HG02885 (cell line): ENCODE measurements around the gene TMEM229B.
"Not testable (repeated sequence)": the region's sequence is repeated elsewhere in the genome, so short reads cannot be mapped to it uniquely, and the experiment has no call there.

Experiments used
- ATAC-seq: cut with Tn5 transposase; IDR thresholded peaks from one replicate; pipeline ENCODE4 v1.9.1; 2021; ENCODE audit warnings: mild to moderate bottlenecking; ENCODE audit not compliant: unreplicated experiment, poor library complexity

The TMEM229B gene

DNA sequence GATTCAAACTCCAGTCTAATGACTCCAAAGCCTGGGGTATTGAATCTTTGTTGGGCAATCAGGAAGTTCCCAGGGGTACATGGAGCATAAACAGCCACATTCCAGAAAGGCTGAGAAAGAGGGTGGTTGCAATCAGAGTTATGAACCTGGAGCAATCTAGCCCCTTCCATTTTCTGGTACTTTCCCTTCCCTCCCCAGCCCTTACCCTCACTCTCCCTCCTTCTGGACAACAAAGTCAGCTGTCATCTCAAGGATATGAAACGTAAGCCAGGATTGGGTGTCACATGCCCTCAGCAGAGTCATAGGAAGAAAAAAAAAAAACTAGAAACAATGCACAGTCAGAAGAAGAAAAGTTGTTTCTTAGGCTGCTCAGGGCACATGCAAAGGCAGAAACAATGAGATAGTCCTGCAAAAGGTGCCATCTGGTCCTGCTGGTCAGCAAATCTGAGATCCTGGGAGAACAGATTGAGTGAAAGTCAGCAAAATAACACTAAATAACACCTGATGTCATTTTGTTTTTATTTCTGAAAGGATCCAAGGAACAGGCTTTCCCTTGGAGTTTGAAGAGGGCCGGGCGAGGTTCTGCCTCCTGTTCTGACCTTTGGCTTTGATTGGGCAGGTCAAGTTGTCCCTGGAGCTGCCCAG is 27.1 kb downstream of the TMEM229B start:
- no peak for ATAC-seq

DNA sequence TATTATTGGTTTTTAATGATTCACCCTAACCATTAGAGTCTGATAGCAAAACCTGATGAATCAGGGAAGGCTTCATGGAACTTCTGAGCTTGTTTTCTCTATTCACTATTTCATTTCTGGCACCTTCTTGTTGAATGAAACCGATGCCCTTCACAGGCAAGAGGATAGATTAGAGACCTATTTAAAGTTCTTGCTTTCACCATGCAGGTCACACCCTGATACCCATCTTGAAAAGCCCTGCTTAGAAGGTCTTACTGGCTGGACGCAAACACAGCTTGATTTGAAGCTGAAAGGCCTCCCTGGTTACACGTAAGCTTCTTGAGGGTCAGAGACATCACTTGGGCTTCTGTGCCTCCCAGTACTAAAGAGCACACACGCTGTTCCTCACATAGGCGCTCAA is 29.2 kb downstream of the TMEM229B start:
- no peak for ATAC-seq

DNA sequence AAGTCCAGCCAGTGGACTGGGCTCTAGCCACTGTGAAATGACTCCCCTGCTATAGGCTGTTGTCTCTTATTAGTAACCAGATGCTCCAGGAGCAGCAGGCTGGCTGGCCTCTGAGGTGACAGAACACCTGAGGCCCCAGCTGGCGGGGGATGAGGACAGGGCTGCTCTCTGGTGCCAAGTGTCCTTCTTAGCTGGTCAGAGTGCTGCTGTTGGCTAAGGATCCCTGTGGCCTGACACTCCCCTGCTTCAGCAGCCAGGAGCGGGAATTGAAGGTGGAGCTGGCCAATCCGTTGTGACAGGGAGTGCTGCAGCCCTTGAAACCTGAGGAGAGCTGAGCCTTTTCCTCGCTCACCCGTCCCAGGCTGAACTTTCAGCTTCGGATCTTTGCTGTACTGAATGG is 30.7 kb downstream of the TMEM229B start:
- ATAC-seq, result no peak

DNA sequence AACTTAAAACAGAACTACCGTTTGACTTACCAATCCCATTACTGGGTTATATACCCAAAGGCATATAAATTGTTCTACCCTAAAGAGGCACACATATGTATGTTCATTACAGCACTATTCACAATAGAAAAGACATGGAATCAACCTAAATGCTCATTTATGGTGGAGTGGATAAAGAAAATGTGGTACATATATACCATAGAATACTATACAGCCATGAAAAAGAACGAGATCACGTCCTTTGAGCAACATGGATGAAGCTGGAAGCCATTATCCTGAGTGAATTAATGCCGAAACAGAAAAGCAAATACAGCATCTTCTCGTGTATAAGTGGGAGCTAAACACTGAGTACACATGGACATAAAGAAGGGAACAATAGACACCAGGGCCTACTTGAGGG is 31.8 kb downstream of the TMEM229B start:
- ATAC-seq, result no peak

DNA sequence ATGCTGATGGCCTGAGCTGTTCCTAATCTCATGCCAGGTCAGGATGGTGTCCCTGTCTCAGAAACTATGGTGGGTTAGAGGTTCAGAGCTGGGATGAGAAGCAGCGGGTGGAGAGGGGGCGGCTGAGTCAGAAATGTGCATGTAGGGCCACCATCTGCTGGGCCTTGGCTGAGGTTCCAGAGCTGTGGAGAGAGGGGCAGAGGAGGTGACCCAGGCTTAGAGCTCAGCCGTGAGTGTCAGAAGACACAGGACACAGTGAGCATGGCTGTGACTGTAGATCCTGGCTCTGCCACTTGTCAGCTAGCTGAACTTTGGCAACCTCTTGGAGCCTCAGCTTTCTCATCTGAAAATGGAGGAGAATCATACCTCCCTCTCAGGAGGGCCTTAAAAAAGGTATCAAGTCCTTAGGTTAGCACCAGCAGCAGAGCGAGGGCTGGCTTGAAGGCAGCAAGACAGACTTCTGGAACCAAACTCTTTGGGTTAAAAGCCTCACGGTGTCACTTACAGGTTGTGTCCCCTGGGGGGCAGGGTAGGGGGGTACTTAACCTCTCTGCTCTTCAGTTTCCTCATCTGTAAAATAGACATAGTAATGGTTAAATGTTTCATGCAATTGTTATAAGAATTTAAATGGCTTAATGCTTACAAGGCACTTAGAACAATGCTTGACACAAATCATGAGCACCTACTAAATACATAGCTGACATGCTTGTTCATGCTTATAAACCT is 34.8 kb downstream of the TMEM229B start:
- no peak for ATAC-seq

DNA sequence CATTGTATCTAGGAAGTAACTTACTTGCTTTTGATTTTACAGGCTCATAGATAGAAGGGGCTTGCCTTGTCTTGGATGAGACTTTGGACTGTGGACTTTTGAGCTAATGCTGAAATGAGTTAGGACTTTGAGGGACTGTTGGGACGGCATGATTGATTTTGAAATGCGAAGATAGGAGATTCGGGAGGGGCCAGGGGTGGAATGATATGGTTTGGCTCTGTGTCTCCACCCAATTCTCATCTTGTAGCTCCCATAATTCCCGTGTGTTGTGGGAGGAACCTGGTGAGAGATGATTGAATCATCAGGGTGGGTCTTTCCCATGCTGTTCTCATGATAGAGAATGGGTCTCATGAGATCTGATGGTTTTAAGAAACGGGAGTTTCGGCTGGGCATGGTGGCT is 36.9 kb downstream of the TMEM229B start:
- ATAC-seq, result not testable (repeated sequence)

DNA sequence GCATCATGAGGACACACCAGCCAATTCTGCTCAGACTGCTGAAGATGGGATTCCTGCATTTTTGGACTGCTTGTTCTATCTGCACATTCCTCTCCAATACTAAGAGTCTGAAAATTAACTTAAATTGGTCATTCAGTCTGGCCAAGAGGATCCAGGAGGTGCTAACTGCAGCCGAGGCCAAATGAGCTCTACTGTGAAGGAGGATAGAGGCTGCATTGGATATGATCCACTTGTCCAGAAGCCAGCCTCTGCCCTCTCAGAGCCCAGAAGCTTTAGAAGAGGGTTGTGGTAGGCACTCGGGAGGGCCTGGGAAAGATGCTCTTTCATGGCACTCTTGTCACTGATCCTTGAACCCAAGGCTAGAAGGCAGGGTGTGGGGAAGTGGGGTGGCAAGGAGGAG is 39.4 kb downstream of the TMEM229B start:
- no peak for ATAC-seq

DNA sequence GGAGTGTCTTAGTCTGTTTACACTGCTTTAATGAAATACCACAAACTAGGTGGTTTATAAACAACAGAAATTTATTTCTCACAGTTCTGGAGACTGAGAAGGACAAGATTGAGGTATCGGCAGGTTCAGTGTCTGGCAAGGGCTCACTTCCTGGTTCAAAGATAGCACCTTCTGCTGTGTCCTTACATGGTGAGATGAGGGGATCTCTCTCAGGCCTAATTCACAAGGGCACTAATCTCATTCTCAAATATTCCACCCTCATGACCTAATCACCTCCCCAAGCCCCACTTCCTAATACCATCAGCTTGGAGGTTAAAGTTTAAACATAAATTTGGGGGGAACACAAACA is 41.5 kb downstream of the TMEM229B start:
- no peak for ATAC-seq

DNA sequence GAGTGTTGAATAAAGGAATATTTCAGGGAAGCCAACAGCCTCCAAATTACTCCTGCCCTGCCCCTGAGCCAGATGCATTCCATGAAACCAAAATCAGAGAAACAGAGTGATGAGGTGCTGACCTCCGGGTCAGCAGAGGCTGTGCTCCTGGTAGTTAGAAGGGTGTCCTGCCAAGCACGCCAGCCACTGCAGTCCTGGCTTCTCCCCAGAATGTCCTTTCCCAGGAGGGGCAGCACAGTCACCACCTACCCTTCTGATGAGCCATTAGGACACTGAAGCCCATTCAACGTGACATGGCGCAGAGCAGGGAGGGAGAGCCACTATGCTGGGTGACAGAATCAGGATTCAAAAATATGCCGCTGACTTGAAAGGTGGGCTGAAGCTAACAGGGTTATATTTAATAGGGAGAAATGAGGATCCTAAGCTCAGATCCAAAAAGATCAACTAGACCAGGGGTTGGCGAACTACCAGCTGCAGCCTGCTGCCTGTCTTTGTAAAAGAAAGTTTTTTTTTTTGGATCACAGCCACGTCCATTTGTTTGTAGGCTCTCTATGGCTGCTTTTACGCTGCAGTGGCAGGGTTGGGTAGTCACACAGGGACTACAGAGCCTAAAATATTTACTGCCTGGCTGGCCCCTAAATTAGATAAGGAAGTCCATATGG is 42.0 kb downstream of the TMEM229B start:
- ATAC-seq, result no peak

DNA sequence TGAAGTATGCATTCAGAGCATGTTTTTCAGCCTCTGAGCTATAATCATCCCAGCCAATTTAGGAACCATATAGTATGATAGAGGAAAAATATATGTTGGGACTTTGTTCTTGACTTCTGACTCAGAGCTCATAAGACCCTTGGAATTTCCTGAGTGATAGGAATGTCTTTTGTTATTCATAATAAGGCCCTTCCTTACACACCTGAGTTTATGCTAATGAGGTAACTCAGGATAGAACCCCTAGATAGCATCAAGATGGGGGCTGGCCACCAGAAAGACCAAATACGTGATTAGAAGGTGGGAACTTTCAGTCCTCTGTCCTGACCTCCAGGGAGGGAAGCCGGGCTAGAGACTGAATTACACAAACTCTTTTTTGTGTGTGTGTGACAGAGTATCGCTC is 44.1 kb downstream of the TMEM229B start:
- no peak for ATAC-seq

DNA sequence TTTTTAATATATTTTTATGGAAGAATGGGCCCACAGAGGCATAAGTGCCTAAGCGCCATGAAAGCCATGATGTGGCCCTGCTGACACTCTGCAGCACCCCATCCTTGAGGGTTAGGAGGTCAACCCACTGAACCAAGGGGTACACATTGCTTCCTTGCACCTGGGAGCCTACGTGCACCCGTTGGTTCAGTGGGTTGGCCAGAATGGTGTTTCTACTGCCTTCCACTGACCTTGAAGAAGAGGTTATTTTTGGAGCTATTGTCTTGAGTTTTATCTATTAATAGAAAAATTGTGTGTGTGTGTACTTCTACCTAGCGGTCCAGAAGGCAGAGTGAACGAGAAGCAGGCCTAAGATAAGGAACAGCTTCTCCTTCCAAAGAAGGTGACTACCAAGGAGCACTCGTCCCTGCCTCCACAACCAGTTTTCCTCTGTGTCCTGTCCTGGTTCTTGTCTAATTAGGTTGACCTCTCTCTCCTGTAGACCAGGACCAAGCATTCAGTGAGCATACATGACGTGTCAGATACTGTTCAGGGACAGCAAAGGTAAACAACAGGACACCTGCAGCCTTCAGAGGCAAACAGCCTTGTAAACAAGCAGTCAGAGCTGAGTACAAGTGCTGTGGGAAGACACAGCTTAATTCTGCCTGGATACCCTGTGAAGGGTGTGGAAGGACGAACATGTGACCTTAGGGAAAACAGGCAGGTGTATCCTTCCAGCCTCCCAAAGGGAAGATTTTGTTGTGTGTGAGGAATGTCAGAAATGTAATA is 46.2 kb downstream of the TMEM229B start:
- ATAC-seq, result no peak

DNA sequence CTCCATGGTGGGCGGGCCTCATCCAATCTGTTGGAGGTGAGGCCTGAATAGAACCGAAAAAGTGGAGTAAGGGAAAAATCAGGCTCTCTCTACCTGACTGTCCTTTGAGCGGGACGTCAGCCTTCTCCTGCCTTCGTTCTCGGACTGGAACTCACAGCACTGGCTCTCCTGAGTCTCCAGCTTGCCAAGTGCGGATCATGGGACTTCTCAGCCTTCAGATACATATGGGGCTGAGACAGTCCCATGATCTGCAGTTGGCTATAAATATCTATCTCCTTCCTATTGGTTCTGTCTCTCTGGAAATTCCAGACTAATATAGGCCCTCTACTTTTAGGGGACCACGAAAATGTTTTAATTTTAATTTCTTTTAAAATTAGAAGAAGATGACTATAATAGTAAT is 46.8 kb downstream of the TMEM229B start:
- no peak for ATAC-seq

DNA sequence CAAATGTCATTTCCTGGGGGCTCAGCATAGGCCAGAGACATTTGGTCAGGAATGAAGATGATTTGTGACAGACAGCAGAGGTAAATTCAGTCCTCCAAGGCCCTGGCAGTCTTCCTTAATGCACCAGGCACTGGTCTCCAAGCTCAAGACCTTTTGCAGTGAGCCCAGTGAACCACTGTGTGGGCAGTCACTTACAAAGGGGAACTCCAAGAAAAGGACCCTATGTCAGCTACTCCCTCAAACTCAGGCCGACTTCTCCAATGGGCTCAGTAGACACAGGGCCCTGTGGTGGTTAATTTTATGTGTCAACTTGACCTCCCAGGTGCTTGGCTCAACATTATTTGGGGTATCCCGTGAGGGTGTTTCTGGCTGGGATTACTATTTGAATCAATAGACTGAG is 47.3 kb downstream of the TMEM229B start:
- no peak for ATAC-seq

DNA sequence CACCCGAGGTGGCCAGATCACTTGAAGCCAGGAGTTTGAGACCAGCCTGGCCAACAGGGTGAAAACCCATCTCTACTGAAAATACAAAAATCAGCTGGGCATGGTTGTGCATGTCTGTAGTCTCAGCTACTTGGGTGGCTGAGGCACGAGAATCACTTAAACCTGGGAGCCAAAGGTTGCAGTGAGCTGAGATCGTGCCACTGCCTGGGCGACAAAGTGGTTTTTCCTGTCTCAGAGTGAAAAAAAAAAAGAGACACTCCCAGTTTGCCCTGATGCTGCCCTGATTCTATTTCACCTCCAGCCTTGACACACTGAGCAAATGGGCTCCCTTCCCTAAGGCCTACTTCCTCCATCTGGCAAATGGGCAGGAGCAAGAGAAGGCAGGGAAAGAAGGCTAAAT is 48.0 kb downstream of the TMEM229B start:
- no peak for ATAC-seq

DNA sequence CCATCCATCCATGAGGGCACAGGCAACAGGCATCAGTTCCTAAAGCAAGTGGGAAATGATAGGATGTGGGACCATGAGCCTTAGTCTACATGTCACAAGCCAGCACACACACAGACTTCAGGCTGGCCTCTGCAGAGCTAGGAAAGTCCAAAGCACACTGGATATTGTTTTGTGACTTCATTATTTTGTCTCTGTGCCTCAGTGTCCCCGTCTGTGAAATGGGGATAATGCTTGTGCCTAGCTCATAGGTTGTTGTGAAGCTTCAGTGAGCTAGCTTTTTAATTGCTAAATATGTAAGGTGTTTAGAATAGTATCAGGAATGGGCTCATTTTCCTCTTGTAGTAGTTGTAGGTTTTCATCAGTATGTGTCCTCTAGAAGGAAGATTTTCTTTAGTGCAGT is 49.6 kb downstream of the TMEM229B start:
- ATAC-seq, result no peak

DNA sequence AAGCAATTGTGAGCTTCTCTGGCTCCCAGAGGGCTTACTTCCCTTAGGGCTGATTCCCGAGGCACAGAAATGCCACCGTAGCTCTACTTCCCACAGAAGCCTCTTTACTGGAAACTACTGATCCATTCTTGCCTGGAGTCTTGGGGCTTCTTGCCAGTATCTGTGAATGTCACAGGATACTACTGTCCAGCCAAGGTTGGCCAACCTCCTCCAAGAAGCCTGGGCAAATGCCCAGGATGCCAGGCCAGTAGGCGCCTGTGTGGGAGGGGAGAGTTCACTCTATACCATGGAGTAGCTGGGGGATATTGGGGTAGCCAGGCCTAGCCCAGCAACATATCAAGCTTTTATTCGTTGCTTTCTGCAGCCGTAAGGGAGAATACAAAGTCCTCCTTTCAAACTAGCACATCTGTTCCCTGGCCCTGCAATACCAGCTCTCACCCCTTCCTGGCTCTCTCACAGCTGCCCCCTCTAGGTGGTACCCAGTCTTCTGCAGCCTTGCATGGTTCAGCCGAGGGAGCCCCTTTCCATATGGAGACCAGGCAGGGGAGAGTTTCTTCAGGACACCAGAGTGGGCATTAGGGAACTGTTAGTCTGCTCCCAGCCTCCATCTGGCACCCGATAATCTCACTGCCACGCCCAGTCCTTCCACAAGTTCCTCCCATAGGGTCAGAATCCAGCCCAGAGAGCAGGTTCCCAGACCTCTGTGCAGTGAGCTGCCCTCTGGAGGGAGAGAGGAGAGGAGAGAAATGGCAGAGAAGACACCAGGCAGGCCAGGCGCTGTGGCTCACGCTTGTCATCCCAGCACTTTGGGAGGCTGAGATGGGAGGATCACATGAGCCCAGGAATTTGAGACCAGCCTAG is 52.3 kb downstream of the TMEM229B start:
- no peak for ATAC-seq

DNA sequence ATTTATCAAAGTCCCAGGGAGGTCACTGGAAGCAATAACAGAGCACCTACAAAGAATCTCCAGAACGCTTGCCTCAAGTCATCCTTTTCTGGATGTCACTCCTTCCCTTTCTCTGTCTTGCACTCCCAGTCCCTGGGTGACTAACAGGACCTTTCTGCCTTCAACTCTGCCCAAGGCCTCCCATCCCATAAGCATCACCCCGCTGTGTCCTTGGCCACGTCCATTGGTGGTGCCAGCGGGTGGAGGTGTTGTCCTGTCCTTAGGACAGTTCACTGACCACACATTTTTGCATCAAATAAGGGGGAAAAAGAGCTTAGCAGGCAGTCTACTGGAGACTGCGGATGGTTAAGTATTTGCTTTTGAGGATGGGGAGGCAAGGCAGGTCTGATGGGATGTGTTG is 52.9 kb downstream of the TMEM229B start:
- no peak for ATAC-seq

DNA sequence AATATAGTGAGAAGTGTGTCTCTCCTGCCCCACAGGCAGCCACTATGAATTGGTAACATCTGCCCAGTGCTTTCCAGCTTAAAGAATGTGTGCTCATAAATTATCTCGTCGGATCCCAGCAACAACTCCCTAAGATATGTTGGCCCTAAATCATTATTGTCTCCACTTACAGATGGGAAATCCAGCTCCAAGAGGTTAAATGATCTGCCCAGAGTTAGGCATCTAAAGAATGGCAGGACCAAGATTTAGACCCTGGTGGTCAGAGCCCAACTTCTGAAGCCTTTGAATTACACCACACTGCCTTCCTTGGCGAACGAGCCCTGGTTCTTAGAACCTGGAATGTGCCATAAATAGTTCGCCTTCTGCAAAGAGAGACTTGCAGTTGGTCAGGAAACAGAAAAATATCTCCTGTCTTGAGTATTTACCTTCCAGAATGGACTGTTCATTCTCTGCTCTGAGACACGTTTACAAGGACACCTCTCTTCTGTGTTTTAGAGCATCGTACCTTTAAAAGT is 56.4 kb downstream of the TMEM229B start:
- ATAC-seq, result no peak

DNA sequence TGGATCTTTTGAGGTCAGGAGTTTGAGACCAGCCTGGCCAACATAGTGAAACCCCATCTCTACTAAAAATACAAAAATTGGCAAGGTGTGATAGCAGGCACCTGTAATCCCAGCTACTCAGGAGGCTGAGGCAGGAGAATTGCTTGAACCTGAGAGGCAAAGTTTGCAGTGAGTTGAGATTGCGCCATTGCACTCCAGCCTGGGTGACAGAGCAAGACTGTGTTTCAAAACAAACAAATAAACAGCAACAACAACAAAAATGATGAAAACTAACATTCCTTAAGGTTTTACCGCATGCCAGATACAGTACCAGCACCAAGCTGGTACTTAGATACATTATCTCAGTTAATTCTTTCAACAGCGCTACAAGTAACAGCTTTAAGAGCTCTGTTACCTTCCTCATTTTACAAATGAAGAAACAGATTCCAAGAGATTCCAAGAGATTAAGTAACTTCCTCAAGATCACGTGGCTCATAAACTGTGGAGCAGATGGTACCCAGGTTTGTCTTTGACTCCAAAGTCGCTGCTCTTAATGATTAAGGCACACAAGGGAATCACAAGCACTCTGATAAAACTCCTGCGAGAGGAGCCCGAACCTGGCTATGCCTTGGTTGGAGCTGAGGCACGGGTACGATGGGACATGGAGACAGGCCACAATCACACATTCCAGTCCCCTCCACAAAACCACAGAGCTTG is 58.9 kb downstream of the TMEM229B start:
- no peak for ATAC-seq
